Testis (tissue), 3 donors: ENCODE data around the gene BEND5. TPM values are rescaled to one million over a fixed set of nuclear protein-coding genes. Genes with fewer than 3 reads are reported as not detected.

Experiments used
- DNase-seq: peaks from one replicate; pipeline ENCODE4 v3.0.0-alpha.2; 2019
- H3K27ac ChIP-seq, 2 donors: fragments of 200-600 bp; sonication (generic); one replicate each; pipeline ENCODE4 v1.5.1; 2019
- H3K27me3 ChIP-seq: fragments of 200-600 bp; sonication (generic); one replicate; pipeline ENCODE4 v1.5.1; 2019
- H3K36me3 ChIP-seq: fragments of 200-600 bp; sonication (generic); one replicate; pipeline ENCODE4 v1.5.1; 2017; ENCODE audit warnings: low read depth; ENCODE audit errors: missing control alignments
- H3K4me1 ChIP-seq: fragments of 200-600 bp; sonication (generic); one replicate; pipeline ENCODE4 v1.5.1; 2019
- H3K4me3 ChIP-seq, 2 donors: fragments of 200-600 bp; sonication (generic); one replicate each; pipeline ENCODE4 v1.5.1; 2017 to 2019
- H3K9me3 ChIP-seq: fragments of 200-600 bp; sonication (generic); one replicate; pipeline ENCODE4 v1.5.1; 2017
- POLR2A ChIP-seq: fragments of 450-650 bp; IDR thresholded peaks from one replicate; pipeline ENCODE4 v1.6.1; 2017; ENCODE audit warnings: antibody characterized with exemption, mild to moderate bottlenecking, moderate library complexity
- WGBS, 2 donors: methylation state at CpG; one replicate each; pipeline ENCODE4 v1.1.5; 2018; 5-methylcytosine and 5-hydroxymethylcytosine counted together
- intact Hi-C: fragments of 100-400 bp; cut with DNase I; formaldehyde crosslinking; loops from one replicate; pipeline ENCODE4 v1.15.1; 2023; ENCODE audit warnings: low total_unique reads
- polyA plus RNA-seq: library from polyadenylated mRNA; stranded (reverse); fragments of 350-450 nt; fragmentation: Illumina TruSeq; extraction: RNeasy Lipid Tissue Mini Kit (QIAGEN cat#74804); gene quantifications from one replicate; pipeline ENCODE4 v1.2.3, GENCODE V29; 2014; ENCODE audit warnings: low read depth, low replicate concordance; ENCODE audit not compliant: insufficient read depth
- total RNA-seq, 2 donors: library from RNA; depleted of rRNA; stranded (reverse); fragments of >200 nt; gene quantifications; one replicate each; pipeline ENCODE4 v1.2.3, GENCODE V29; 2016
- TF ChIP-seq, protein P1 (sequence below), 3 experiments: fragments of 450-650 bp in 2 of 3; fragments of 200-600 bp in 1 of 3; sonication (generic) in 1 of 3; IDR thresholded peaks; one replicate each; pipeline ENCODE4 v1.5.1; 2016 to 2019; ENCODE audit warnings: antibody characterized with exemption in 3 of 3, mild to moderate bottlenecking in 2 of 3, moderate library complexity in 1 of 3

Gene BEND5
- total and polyA plus RNA-seq, 3 donors from 2014 or later, result 5.8 to 7.1 (median 6.4) TPM

DNA sequence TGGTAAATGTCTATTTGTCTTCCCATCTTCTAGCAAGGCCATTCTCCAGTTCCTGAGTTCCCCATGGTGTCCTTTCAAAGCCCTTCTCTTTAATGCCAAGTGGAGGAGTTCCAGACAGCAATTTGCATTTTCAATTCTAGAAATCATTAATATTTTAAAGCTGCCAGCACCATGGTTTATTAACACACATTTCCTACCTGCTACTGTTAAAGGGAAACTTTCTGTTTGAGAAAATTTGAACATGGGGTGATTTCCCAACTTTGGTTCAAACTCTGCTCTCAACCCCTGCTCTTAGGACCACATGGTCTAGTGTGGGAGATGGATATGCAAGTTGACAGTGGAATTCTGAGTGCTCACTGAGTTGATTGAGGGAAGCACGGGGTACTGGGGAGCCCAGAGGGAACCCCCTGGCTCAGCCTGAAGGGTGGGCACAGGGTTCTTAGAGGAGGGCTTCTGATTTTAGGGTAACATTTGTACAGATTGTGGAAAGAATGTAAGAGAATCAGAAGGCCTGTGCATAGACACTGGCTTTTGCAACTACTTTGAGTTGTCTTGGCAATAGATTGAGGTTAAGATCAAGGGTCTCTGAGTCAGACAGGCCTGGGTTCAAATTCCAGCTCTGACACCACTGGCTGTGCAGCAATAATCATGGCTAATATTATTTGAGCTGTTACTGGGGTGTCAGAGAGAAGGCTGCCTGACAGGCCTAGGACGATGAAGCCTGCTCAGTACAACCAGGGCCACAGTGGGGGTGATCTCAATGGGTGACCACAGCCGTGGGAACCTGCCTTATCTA is 97.8 kb downstream of the BEND5 start:
- TF ChIP-seq POLR2A, result no peak
- TF ChIP-seq, protein P1, sequence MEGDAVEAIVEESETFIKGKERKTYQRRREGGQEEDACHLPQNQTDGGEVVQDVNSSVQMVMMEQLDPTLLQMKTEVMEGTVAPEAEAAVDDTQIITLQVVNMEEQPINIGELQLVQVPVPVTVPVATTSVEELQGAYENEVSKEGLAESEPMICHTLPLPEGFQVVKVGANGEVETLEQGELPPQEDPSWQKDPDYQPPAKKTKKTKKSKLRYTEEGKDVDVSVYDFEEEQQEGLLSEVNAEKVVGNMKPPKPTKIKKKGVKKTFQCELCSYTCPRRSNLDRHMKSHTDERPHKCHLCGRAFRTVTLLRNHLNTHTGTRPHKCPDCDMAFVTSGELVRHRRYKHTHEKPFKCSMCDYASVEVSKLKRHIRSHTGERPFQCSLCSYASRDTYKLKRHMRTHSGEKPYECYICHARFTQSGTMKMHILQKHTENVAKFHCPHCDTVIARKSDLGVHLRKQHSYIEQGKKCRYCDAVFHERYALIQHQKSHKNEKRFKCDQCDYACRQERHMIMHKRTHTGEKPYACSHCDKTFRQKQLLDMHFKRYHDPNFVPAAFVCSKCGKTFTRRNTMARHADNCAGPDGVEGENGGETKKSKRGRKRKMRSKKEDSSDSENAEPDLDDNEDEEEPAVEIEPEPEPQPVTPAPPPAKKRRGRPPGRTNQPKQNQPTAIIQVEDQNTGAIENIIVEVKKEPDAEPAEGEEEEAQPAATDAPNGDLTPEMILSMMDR (IDR thresholded peaks at IDR 0.05), result no peak
- H3K27ac ChIP-seq, result no peak overlapping the region

More for the DNA sequence above, 97.8 kb downstream of the BEND5 start:
- no peaks in the 10 kb centered on the region for H3K27me3 ChIP-seq
- 94% methylated on average over 3 of the region's 3 CpGs; no CpG with 5 or more reads in 1 of the 2 donors for WGBS, 2 donors
- no peak for DNase-seq
- H3K4me3 ChIP-seq, result no peak overlapping the region
- no peaks in the 10 kb centered on the region for H3K36me3 ChIP-seq
- H3K4me1 ChIP-seq, result no peaks in the 10 kb centered on the region
- H3K9me3 ChIP-seq, result no peaks in the 10 kb centered on the region
- intact Hi-C loops, result no loop called here
